ENCODE results near the gene TMEM45B. TPM values are rescaled to one million over a fixed set of nuclear protein-coding genes. Genes with fewer than 3 reads are reported as not detected.

The TMEM45B gene
- 10 to 100 TPM in 3 of 5 donors, 1 to 10 TPM in 2; 1.4 to 22.7 (median 14.3) TPM for total RNA-seq
- total RNA-seq (2013) = 5.3 TPM
- 0.35 to 36.7 (median 6.6) reads per million in 29 experiments for total RNA-seq

DNA sequence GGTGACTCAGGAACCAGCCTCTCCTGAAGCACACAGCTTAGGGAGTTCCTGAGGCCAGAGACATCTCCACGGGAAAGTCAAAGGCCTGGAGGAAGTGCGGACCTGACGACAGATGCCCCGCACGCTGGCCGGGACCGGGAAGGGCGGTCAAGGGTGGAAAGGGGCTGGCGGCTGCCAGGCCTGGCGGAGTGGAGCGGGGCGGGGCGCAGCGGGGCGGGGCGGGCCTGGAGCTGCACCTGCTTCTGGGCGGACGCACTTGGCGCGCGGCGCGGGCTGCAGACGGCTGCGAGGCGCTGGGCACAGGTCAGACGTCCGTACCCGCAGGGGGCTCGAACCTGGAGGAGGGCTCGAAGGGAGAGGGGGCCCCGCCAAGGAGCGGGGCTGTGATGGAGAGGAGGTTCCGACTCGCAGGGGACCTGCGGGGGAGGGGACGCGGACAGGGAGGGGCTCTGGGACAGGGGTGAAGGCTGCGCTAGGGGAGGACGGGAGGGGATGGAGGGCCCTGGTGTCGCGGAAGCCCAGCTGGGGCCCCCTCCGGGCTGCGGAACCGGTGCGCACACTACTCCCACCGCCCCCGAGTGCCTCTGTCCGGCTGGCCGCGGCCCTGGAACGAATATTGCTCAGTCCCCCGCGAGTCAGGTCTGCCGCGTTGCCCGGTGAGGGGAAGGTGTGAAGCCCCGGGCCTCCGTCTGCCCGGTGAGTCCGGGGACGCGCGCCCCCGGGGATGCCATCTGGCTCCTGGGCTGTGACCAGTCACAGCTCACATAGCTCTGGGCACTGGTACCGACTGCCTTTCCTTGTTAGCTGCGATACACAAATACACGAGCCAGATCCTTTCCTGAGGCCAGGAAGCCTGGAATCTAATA lies at the start of gene TMEM45B:
Gene TMEM45B (plus strand): TSS at position 253 of the 866 bp plus-strand sequence. CDS start 36,635 bp downstream, outside the sequence.
- peak within 1 kb of the TSS; percentile 7 to 56 for H3K4me3 ChIP-seq (ENCODE audit: control insufficient read depth in 1 of 2, extremely low read depth in 1 of 2, low read length in 1 of 2)
- peak within 1 kb of the TSS; percentile 88 to 95 for H3K27ac Mint-ChIP-seq
- POLR2A ChIA-PET = interaction anchor here (0.6 to 0.7 kb wide), 3 partner anchors 13 to 482 kb away, joined by 5 to 10 read pairs (median 6); no protein-coding TSS in a partner anchor

DNA sequence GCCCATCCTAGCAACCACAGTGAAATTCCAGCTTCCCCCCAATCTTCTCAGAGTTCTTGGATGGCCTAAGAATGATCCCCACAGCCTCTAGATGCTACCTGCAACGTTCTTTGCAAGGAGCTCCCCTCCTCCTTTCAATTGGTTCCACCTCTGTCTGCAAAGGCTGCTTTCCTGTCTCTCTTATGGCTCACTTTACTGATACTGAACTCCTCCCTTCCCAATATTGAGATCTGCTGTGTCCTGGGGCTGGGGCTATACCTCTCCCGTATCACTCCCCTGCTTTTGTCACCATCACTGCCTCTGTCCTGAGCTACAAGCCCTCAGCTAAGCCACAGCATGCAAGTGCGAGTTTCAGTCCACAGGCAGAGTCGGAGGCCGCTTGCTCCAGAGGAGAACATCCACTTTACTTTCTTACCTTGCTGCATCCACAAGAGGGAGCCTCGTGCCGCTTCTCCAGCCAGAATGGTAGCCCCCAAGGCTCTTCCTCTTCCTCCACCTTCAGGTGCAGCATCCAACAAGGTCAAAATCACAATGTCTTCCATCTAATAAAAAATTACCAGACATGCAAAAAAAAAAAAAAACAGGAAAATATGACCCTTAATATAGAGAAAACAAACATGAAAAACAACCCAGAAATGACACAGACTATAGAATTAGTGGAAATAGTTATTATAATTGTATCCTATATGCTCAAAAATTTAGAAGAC lies 48.6 kb upstream of the TMEM45B start:
- Histone ChIP-seq H3K9me3 (no peaks in the 10 kb centered on the region), H3K4me1 (ENCODE audit: control insufficient read depth in 1 of 2, extremely low read depth in 1 of 2, insufficient read depth in 2 of 2, low read length in 2 of 2) (no peaks in the 10 kb centered on the region), H3K36me3 (ENCODE audit: control insufficient read depth in 2 of 2, extremely low read depth in 1 of 2, insufficient read depth in 1 of 2, low read length in 1 of 2) (no peaks in the 10 kb centered on the region), H3K27ac (ENCODE audit: low read length) (no peak overlapping the region), H3K27me3 (replicated peaks in 1 of 2; ENCODE audit: control insufficient read depth in 2 of 2, extremely low read depth in 1 of 2, insufficient read depth in 2 of 2, low read length in 1 of 2) (peaks cover 0 to 8% of the 10 kb centered on the region in 2 experiments), H3K4me3 (ENCODE audit: control insufficient read depth in 1 of 2, extremely low read depth in 1 of 2, low read length in 1 of 2) (no peak overlapping the region)
- POLR2A ChIA-PET = no interaction called here
- Mint-ChIP-seq H3K4me3 (no peak overlapping the region), H3K4me1 (peaks cover 1 to 6% (median 5%) of the 10 kb centered on the region in 3 donors), H3K9me3 (peaks cover 7 to 10% (median 7%) of the 10 kb centered on the region in 3 donors), H3K27ac (no peak overlapping the region), H3K27me3 (peaks cover 3% of the 10 kb centered on the region in 2 donors), H3K36me3 (peaks cover 25% of the 10 kb centered on the region)
- CTCF ChIA-PET = interaction anchor here (0.8 to 1.1 kb wide), 4 partner anchors 36 to 366 kb away, joined by 3 to 4 read pairs (median 3); no protein-coding TSS in a partner anchor
- peak in 22 of 35 experiments; percentile 3 to 34 (median 12) for DNase-seq
- peak in 3 of 4 experiments; percentile 33 to 43 (median 37) for ATAC-seq (replicated peaks in 1 of 4)
- 45% methylated on average over 5 of the region's 7 CpGs for WGBS (ENCODE audit: insufficient coverage)

More for the DNA sequence above, at the start of gene TMEM45B:
- Histone ChIP-seq H3K9me3 (no peaks in the 10 kb centered on the region), H3K27me3 (replicated peaks in 1 of 2; ENCODE audit: control insufficient read depth in 2 of 2, extremely low read depth in 1 of 2, insufficient read depth in 2 of 2, low read length in 1 of 2) (peaks cover 0 to 28% of the 10 kb centered on the region in 2 experiments), H3K4me1 (ENCODE audit: control insufficient read depth in 1 of 2, extremely low read depth in 1 of 2, insufficient read depth in 2 of 2, low read length in 2 of 2) (peaks cover 3 to 31% of the 10 kb centered on the region in 2 experiments), H3K36me3 (ENCODE audit: control insufficient read depth in 2 of 2, extremely low read depth in 1 of 2, insufficient read depth in 1 of 2, low read length in 1 of 2) (no peaks in the 10 kb centered on the region), H3K27ac (ENCODE audit: low read length) (no peak within 1 kb of the TSS)
- CTCF ChIA-PET = interaction anchor here (0.7 to 1.5 kb wide), 3 partner anchors 38 to 455 kb away, joined by 4 to 17 read pairs (median 4); partner anchors contain the start of gene PRDM10 (in 1 of the 2)
- WGBS (ENCODE audit: insufficient coverage) = 9% methylated on average over 57 of the region's 68 CpGs
- DNase-seq (peak in 18 of 35 experiments; percentile 8 to 51 (median 27)), ATAC-seq (replicated peaks in 1 of 4) (peak; percentile 27 to 60 (median 58))
- peaks cover 0 to 14% (median 0%) of the 10 kb centered on the region in 3 donors for H3K9me3 Mint-ChIP-seq
- peak within 1 kb of the TSS; percentile 80 to 92 (median 80) for H3K4me3 Mint-ChIP-seq
- H3K36me3 Mint-ChIP-seq = peaks cover 11% of the 10 kb centered on the region
- peaks cover 41 to 73% (median 65%) of the 10 kb centered on the region in 3 donors for H3K4me1 Mint-ChIP-seq
- peaks cover 12 to 17% of the 10 kb centered on the region in 2 donors for H3K27me3 Mint-ChIP-seq

GRCh38 chr11:129767827-129768226 lies 47.8 kb upstream of the TMEM45B start:
- H3K4me3 Mint-ChIP-seq = no peak overlapping the region
- H3K36me3 Mint-ChIP-seq = peaks cover 25% of the 10 kb centered on the region
- H3K27ac ChIP-seq (ENCODE audit: low read length) = no peak overlapping the region
- H3K9me3 ChIP-seq = no peaks in the 10 kb centered on the region
- peaks cover 3% of the 10 kb centered on the region in 2 donors for H3K27me3 Mint-ChIP-seq
- ATAC-seq (replicated peaks in 1 of 4) (no peak), DNase-seq (no peak)
- peaks cover 0 to 8% of the 10 kb centered on the region in 2 experiments for H3K27me3 ChIP-seq (replicated peaks in 1 of 2; ENCODE audit: control insufficient read depth in 2 of 2, extremely low read depth in 1 of 2, insufficient read depth in 2 of 2, low read length in 1 of 2)
- no peak overlapping the region for H3K27ac Mint-ChIP-seq
- H3K4me1 Mint-ChIP-seq = peaks cover 1 to 6% (median 5%) of the 10 kb centered on the region in 3 donors
- no peaks in the 10 kb centered on the region for H3K36me3 ChIP-seq (ENCODE audit: control insufficient read depth in 2 of 2, extremely low read depth in 1 of 2, insufficient read depth in 1 of 2, low read length in 1 of 2)
- no peaks in the 10 kb centered on the region for H3K4me1 ChIP-seq (ENCODE audit: control insufficient read depth in 1 of 2, extremely low read depth in 1 of 2, insufficient read depth in 2 of 2, low read length in 2 of 2)
- no CpG with 5 or more reads among the region's 4 CpGs for WGBS (ENCODE audit: insufficient coverage)
- no peak overlapping the region for H3K4me3 ChIP-seq (ENCODE audit: control insufficient read depth in 1 of 2, extremely low read depth in 1 of 2, low read length in 1 of 2)
- peaks cover 7 to 10% (median 8%) of the 10 kb centered on the region in 3 donors for H3K9me3 Mint-ChIP-seq
- CTCF ChIA-PET = interaction anchor here (0.6 to 1.0 kb wide), 4 partner anchors 86 to 364 kb away, joined by 3 to 7 read pairs (median 4); no protein-coding TSS in a partner anchor
- POLR2A ChIA-PET = no interaction called here

DNA sequence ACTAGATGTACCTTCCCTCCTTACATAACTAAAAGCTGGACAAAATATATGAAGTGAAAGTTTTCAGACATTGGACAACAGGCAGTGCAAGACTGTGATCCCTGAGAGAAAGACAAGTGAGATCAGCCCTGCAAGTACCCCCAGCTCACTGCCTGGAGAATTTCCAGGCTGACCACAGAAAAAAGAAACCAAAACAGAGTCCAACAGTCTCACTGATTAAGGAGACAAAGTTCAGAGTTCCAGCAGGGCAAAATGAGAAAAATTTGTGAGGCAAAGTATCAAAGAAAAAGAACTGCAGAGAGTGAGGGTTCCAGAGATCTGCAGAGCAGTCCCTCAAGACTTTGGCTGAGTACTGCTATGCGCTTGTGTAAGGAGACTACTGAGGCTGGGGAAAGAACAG lies 47.3 kb upstream of the TMEM45B start:
- Histone ChIP-seq H3K27ac (ENCODE audit: low read length) (no peak overlapping the region), H3K27me3 (replicated peaks in 1 of 2; ENCODE audit: control insufficient read depth in 2 of 2, extremely low read depth in 1 of 2, insufficient read depth in 2 of 2, low read length in 1 of 2) (peaks cover 0 to 5% of the 10 kb centered on the region in 2 experiments), H3K4me3 (ENCODE audit: control insufficient read depth in 1 of 2, extremely low read depth in 1 of 2, low read length in 1 of 2) (no peak overlapping the region), H3K9me3 (no peaks in the 10 kb centered on the region), H3K4me1 (ENCODE audit: control insufficient read depth in 1 of 2, extremely low read depth in 1 of 2, insufficient read depth in 2 of 2, low read length in 2 of 2) (no peaks in the 10 kb centered on the region), H3K36me3 (ENCODE audit: control insufficient read depth in 2 of 2, extremely low read depth in 1 of 2, insufficient read depth in 1 of 2, low read length in 1 of 2) (no peaks in the 10 kb centered on the region)
- peaks cover 0 to 3% of the 10 kb centered on the region in 2 donors for H3K27me3 Mint-ChIP-seq
- H3K9me3 Mint-ChIP-seq = peaks cover 7 to 10% (median 9%) of the 10 kb centered on the region in 3 donors
- peaks cover 1 to 6% (median 5%) of the 10 kb centered on the region in 3 donors for H3K4me1 Mint-ChIP-seq
- 100% methylated on average over 1 of the region's 1 CpG for WGBS (ENCODE audit: insufficient coverage)
- H3K27ac Mint-ChIP-seq = no peak overlapping the region
- DNase-seq = no peak
- peaks cover 21% of the 10 kb centered on the region for H3K36me3 Mint-ChIP-seq
- CTCF ChIA-PET = interaction anchor here (0.6 to 1.0 kb wide), 4 partner anchors 85 to 364 kb away, joined by 3 to 7 read pairs (median 4); no protein-coding TSS in a partner anchor
- no peak for ATAC-seq (replicated peaks in 1 of 4)
- H3K4me3 Mint-ChIP-seq = no peak overlapping the region
- POLR2A ChIA-PET = interaction anchor here in 1 of 2 donors (0.5 kb wide), 1 partner anchor 34 kb away, joined by 3 read pairs; no protein-coding TSS in a partner anchor

DNA sequence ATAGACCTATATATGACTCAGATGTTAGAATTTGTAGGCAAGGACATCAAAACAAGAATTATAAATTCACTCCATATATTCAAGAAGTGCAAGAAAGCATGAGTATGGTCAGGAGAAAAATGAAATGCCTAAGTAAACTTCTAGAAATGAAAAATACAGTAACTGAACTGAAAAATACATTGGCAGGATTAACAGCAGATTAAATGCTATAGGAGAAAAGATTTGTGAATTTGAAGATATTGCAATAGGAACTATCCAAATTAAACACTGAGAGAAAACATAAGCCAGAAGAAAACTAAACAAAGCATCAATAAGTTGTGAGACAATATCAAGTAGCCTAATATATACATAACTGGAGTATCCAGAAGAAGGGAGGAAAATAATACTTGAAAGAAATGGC lies 46.6 kb upstream of the TMEM45B start:
- Mint-ChIP-seq H3K27me3 (peaks cover 0 to 3% of the 10 kb centered on the region in 2 donors), H3K9me3 (peaks cover 7 to 10% (median 9%) of the 10 kb centered on the region in 3 donors), H3K27ac (no peak overlapping the region), H3K36me3 (peaks cover 21% of the 10 kb centered on the region), H3K4me1 (peaks cover 1 to 6% (median 5%) of the 10 kb centered on the region in 3 donors), H3K4me3 (no peak overlapping the region)
- Histone ChIP-seq H3K36me3 (ENCODE audit: control insufficient read depth in 2 of 2, extremely low read depth in 1 of 2, insufficient read depth in 1 of 2, low read length in 1 of 2) (no peaks in the 10 kb centered on the region), H3K9me3 (no peaks in the 10 kb centered on the region), H3K27ac (ENCODE audit: low read length) (no peak overlapping the region), H3K4me1 (ENCODE audit: control insufficient read depth in 1 of 2, extremely low read depth in 1 of 2, insufficient read depth in 2 of 2, low read length in 2 of 2) (no peaks in the 10 kb centered on the region), H3K27me3 (replicated peaks in 1 of 2; ENCODE audit: control insufficient read depth in 2 of 2, extremely low read depth in 1 of 2, insufficient read depth in 2 of 2, low read length in 1 of 2) (peaks cover 0 to under 1% of the 10 kb centered on the region in 2 experiments), H3K4me3 (ENCODE audit: control insufficient read depth in 1 of 2, extremely low read depth in 1 of 2, low read length in 1 of 2) (no peak overlapping the region)
- POLR2A ChIA-PET = no interaction called here
- DNase-seq (no peak), ATAC-seq (replicated peaks in 1 of 4) (no peak)
- CTCF ChIA-PET = no interaction called here

DNA sequence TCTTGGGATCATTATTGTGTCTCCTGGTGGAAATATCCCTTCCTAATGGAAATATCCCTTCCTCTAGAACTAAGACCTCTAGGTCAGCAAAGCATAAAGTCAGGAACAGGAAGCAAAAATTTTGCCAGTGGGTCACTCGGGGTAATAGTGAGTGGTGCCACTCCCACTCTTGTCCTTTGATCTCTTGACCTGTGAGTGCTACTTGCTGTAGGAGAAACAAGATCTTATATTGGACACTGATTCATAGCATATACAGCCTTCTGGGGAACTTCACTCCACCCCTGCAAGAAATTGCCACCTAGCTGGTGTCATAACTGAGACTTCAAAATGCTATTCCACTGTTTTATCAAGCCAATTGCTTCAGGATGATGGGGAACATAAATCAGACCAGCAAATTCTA lies 44.7 kb upstream of the TMEM45B start:
- no CpG with 5 or more reads among the region's 1 CpG for WGBS (ENCODE audit: insufficient coverage)
- no peak for ATAC-seq (replicated peaks in 1 of 4)

More for the DNA sequence above, 44.7 kb upstream of the TMEM45B start:
- H3K27ac Mint-ChIP-seq = no peak overlapping the region
- DNase-seq = no peak
- peaks cover 7 to 10% (median 9%) of the 10 kb centered on the region in 3 donors for H3K9me3 Mint-ChIP-seq
- H3K27me3 ChIP-seq (replicated peaks in 1 of 2; ENCODE audit: control insufficient read depth in 2 of 2, extremely low read depth in 1 of 2, insufficient read depth in 2 of 2, low read length in 1 of 2) = no peaks in the 10 kb centered on the region
- no peak overlapping the region for H3K4me3 ChIP-seq (ENCODE audit: control insufficient read depth in 1 of 2, extremely low read depth in 1 of 2, low read length in 1 of 2)
- CTCF ChIA-PET = no interaction called here
- POLR2A ChIA-PET = no interaction called here
- H3K4me1 ChIP-seq (ENCODE audit: control insufficient read depth in 1 of 2, extremely low read depth in 1 of 2, insufficient read depth in 2 of 2, low read length in 2 of 2) = no peaks in the 10 kb centered on the region
- no peaks in the 10 kb centered on the region for H3K36me3 ChIP-seq (ENCODE audit: control insufficient read depth in 2 of 2, extremely low read depth in 1 of 2, insufficient read depth in 1 of 2, low read length in 1 of 2)
- peaks cover 1 to 6% (median 5%) of the 10 kb centered on the region in 3 donors for H3K4me1 Mint-ChIP-seq
- H3K4me3 Mint-ChIP-seq = no peak overlapping the region
- peaks cover 15% of the 10 kb centered on the region for H3K36me3 Mint-ChIP-seq
- H3K27ac ChIP-seq (ENCODE audit: low read length) = no peak overlapping the region
- no peaks in the 10 kb centered on the region for H3K9me3 ChIP-seq
- peaks cover 0 to 5% of the 10 kb centered on the region in 2 donors for H3K27me3 Mint-ChIP-seq

Measured in T-cell (primary cell).